WTC11 (cell line): Measurements from ENCODE around the gene SYT13. TPM values are rescaled to one million over a fixed set of nuclear protein-coding genes. Genes with fewer than 3 reads are reported as not detected.

Experiments used
- ATAC-seq: fragments of 200-7000 bp; cut with Tn5 transposase; 2 replicates; pipeline ENCODE4 v1.10.0; 2021; ENCODE audit warnings: mild to moderate bottlenecking, moderate library complexity
- CTCF ChIA-PET: fragments of 300-600 bp; sonication (Branson Sonifier 250); formaldehyde crosslinking; loops from one replicate; lab custom pipeline; 2021; ENCODE audit warnings: antibody characterized with exemption; lab: Charles Lee
- POLR2A ChIA-PET: fragments of 350-600 bp; sonication (Branson Sonifier 250); formaldehyde crosslinking; loops from one replicate; lab custom pipeline; 2021; ENCODE audit warnings: antibody characterized with exemption; lab: Charles Lee
- DNase-seq: peaks from one replicate; pipeline ENCODE4 v3.0.0; 2021; ENCODE audit warnings: low spot score
- H3K27ac Mint-ChIP-seq: 2 replicates; pipeline ENCODE4 v1.8.0; 2021; ENCODE audit warnings: mixed read lengths
- H3K27me3 Mint-ChIP-seq: 2 replicates; pipeline ENCODE4 v1.8.0; 2021; ENCODE audit warnings: low read depth, mild to moderate bottlenecking, moderate library complexity, mixed read lengths
- H3K36me3 Mint-ChIP-seq: 2 replicates; pipeline ENCODE4 v1.8.0; 2021; ENCODE audit warnings: mixed read lengths
- H3K4me1 Mint-ChIP-seq: 2 replicates; pipeline ENCODE4 v1.8.0; 2022; ENCODE audit warnings: mixed read lengths
- H3K4me3 Mint-ChIP-seq: 2 replicates; pipeline ENCODE4 v1.8.0; 2021; ENCODE audit warnings: mild to moderate bottlenecking, moderate library complexity, mixed read lengths
- H3K9me3 Mint-ChIP-seq: 2 replicates; pipeline ENCODE4 v1.8.0; 2021; ENCODE audit warnings: mixed read lengths
- ATF3 ChIP-seq: sonication (generic); formaldehyde crosslinking; conservative IDR thresholded peaks from 2 replicates; pipeline ENCODE4 v1.8.1; 2022; ENCODE audit warnings: mild to moderate bottlenecking, missing genetic modification reagents
- CREB1 ChIP-seq: sonication (generic); formaldehyde crosslinking; IDR thresholded peaks from 2 replicates; pipeline ENCODE4 v1.8.0; 2023; ENCODE audit warnings: mild to moderate bottlenecking, missing genetic modification reagents
- E2F4 ChIP-seq: sonication (generic); formaldehyde crosslinking; IDR thresholded peaks from 2 replicates; pipeline ENCODE4 v1.8.1; 2022; ENCODE audit warnings: low read depth, mild to moderate bottlenecking, moderate library complexity, missing genetic modification reagents, borderline replicate concordance
- ERG ChIP-seq: fragments of 250-450 bp; sonication (Bioruptor Pico); IDR thresholded peaks from 2 replicates; pipeline ENCODE4 v1.8.0; 2021; ENCODE audit warnings: mild to moderate bottlenecking
- ETV6 ChIP-seq: sonication (generic); formaldehyde crosslinking; IDR thresholded peaks from 2 replicates; pipeline ENCODE4 v1.8.1; 2022; ENCODE audit warnings: mild to moderate bottlenecking, missing genetic modification reagents
- FOXJ3 ChIP-seq: sonication (generic); formaldehyde crosslinking; IDR thresholded peaks from 2 replicates; pipeline ENCODE4 v1.9.0; 2021; ENCODE audit warnings: missing genetic modification reagents, mild to moderate bottlenecking, borderline replicate concordance
- FOXK1 ChIP-seq: sonication (generic); formaldehyde crosslinking; IDR thresholded peaks from 2 replicates; pipeline ENCODE4 v1.8.0; 2022; ENCODE audit warnings: mild to moderate bottlenecking, moderate library complexity, missing genetic modification reagents
- FOXP4 ChIP-seq: sonication (generic); formaldehyde crosslinking; IDR thresholded peaks from 2 replicates; pipeline ENCODE4 v1.8.0; 2022; ENCODE audit warnings: mild to moderate bottlenecking, missing genetic modification reagents
- GABPB1 ChIP-seq: sonication (generic); formaldehyde crosslinking; IDR thresholded peaks from 2 replicates; pipeline ENCODE4 v1.8.1; 2023; ENCODE audit warnings: mild to moderate bottlenecking, missing genetic modification reagents
- NFE2L1 ChIP-seq: sonication (generic); formaldehyde crosslinking; IDR thresholded peaks from 2 replicates; pipeline ENCODE4 v1.8.1; 2023; ENCODE audit warnings: missing genetic modification reagents
- RELA ChIP-seq: sonication (generic); formaldehyde crosslinking; IDR thresholded peaks from 2 replicates; pipeline ENCODE4 v1.8.1; 2022; ENCODE audit warnings: missing genetic modification reagents, mild to moderate bottlenecking, borderline replicate concordance
- RORB ChIP-seq: fragments of 250-450 bp; sonication (Bioruptor Pico); IDR thresholded peaks from 2 replicates; pipeline ENCODE4 v1.9.0; 2021; ENCODE audit warnings: mild to moderate bottlenecking
- TEAD1 ChIP-seq: sonication (generic); formaldehyde crosslinking; IDR thresholded peaks from 2 replicates; pipeline ENCODE4 v1.8.0; 2022; ENCODE audit warnings: mild to moderate bottlenecking, missing genetic modification reagents
- USF2 ChIP-seq: sonication (generic); formaldehyde crosslinking; IDR thresholded peaks from 2 replicates; pipeline ENCODE4 v1.8.1; 2023; ENCODE audit warnings: mild to moderate bottlenecking, missing genetic modification reagents, moderate library complexity
- ZBTB43 ChIP-seq: sonication (generic); formaldehyde crosslinking; IDR thresholded peaks from 2 replicates; pipeline ENCODE4 v1.8.1; 2023; ENCODE audit warnings: mild to moderate bottlenecking, missing genetic modification reagents
- ZNF263 ChIP-seq: sonication (generic); formaldehyde crosslinking; IDR thresholded peaks from 2 replicates; pipeline ENCODE4 v1.8.1; 2022; ENCODE audit warnings: low read depth, mild to moderate bottlenecking, moderate library complexity, missing genetic modification reagents
- ZNF512 ChIP-seq: sonication (generic); formaldehyde crosslinking; IDR thresholded peaks from 2 replicates; pipeline ENCODE4 v1.8.1; 2022; ENCODE audit warnings: missing genetic modification reagents, borderline replicate concordance
- total RNA-seq: library from RNA; stranded (reverse); gene quantifications from 3 replicates; pipeline ENCODE4 v1.2.3, GENCODE V29; 2021
- TF ChIP-seq, protein P1 (sequence below): fragments of 250-450 bp; sonication (Bioruptor Pico); IDR thresholded peaks from 2 replicates; pipeline ENCODE4 v1.9.0; 2021; ENCODE audit warnings: mild to moderate bottlenecking, borderline replicate concordance

The SYT13 gene
- total RNA-seq, 1 experiment from 2014 or later: 10.8 TPM

DNA sequence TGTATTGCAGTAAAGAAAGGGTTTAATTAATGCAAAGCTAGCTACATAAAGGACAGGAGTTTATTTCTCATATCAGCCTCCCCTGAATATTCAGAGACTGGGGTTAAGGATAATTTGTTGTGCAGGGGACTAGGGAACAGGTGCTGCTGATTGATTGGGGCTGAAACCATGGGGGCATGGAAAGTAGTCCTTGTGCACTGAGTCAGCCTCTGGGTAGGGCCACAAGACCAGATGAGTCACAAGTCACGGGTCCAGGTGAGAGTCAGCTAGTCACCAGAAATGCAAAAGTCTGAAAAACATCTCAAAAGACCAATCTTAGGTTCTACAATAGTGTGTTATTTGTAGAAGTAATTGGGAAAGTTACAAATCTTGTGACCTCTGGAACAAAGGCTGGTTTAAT is 32.9 kb upstream of the SYT13 start (continued):
- no peak for TF ChIP-seq FOXP4

- CTCF ChIA-PET: interaction anchor here (1.6 kb wide), 1 partner anchor 22 kb away, joined by 4 read pairs; no protein-coding TSS in a partner anchor
- ATAC-seq (no peak), DNase-seq (no peak)
- H3K4me1 Mint-ChIP-seq: no peaks in the 10 kb centered on the region
- no peak overlapping the region for H3K4me3 Mint-ChIP-seq
- no peak overlapping the region for H3K27ac Mint-ChIP-seq
- no peaks in the 10 kb centered on the region for H3K9me3 Mint-ChIP-seq
- no peaks in the 10 kb centered on the region for H3K36me3 Mint-ChIP-seq
- POLR2A ChIA-PET: no interaction called here
- peaks cover 16% of the 10 kb centered on the region for H3K27me3 Mint-ChIP-seq
- no peak for TF ChIP-seq ERG (CRISPR knock-in tag)
- no peak for TF ChIP-seq ETV6
- no peak for TF ChIP-seq ZNF263 (CRISPR knock-in tag)
Measured at GRCh38 chr11:45318516-45318915, 32.4 kb upstream of the SYT13 start.

DNA sequence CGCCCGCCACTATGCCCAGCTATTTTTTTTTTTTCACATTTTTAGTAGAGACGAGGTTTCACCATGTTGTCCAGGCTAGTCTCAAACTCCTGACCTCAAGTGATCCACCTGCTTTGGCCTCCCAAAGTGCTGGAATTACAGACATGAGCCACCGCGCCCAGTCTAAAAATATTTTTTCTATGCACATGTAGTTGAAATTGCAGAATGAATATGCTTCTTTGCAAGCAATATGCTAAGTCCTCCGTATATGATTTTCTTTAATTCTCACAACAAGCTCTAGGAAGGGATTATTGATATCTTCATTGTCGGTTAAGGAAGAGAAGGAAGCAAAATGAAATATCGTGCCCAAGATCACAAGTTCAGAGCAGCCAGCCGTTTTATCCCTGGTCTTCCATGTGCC is 30.1 kb upstream of the SYT13 start:
- Mint-ChIP-seq H3K27ac (no peak overlapping the region), H3K4me1 (no peaks in the 10 kb centered on the region), H3K36me3 (no peaks in the 10 kb centered on the region), H3K27me3 (peaks cover 17% of the 10 kb centered on the region), H3K9me3 (no peaks in the 10 kb centered on the region), H3K4me3 (no peak overlapping the region)
- POLR2A ChIA-PET: no interaction called here
- no peak for DNase-seq
- CTCF ChIA-PET: no interaction called here
- no peak for ATAC-seq
- TF ChIP-seq CREB1 (CRISPR knock-in tag) (no peak), FOXJ3 (CRISPR knock-in tag) (no peak), ZBTB43 (CRISPR knock-in tag) (no peak), ZNF512 (CRISPR knock-in tag) (no peak), ERG (CRISPR knock-in tag) (no peak), NFE2L1 (CRISPR knock-in tag) (no peak), FOXK1 (CRISPR knock-in tag) (no peak), RORB (CRISPR knock-in tag) (no peak), GABPB1 (CRISPR knock-in tag) (no peak), RELA (CRISPR knock-in tag) (no peak), USF2 (no peak), TEAD1 (CRISPR knock-in tag) (no peak), E2F4 (CRISPR knock-in tag) (no peak), ATF3 (CRISPR knock-in tag) (no peak)
- TF ChIP-seq, protein P1, sequence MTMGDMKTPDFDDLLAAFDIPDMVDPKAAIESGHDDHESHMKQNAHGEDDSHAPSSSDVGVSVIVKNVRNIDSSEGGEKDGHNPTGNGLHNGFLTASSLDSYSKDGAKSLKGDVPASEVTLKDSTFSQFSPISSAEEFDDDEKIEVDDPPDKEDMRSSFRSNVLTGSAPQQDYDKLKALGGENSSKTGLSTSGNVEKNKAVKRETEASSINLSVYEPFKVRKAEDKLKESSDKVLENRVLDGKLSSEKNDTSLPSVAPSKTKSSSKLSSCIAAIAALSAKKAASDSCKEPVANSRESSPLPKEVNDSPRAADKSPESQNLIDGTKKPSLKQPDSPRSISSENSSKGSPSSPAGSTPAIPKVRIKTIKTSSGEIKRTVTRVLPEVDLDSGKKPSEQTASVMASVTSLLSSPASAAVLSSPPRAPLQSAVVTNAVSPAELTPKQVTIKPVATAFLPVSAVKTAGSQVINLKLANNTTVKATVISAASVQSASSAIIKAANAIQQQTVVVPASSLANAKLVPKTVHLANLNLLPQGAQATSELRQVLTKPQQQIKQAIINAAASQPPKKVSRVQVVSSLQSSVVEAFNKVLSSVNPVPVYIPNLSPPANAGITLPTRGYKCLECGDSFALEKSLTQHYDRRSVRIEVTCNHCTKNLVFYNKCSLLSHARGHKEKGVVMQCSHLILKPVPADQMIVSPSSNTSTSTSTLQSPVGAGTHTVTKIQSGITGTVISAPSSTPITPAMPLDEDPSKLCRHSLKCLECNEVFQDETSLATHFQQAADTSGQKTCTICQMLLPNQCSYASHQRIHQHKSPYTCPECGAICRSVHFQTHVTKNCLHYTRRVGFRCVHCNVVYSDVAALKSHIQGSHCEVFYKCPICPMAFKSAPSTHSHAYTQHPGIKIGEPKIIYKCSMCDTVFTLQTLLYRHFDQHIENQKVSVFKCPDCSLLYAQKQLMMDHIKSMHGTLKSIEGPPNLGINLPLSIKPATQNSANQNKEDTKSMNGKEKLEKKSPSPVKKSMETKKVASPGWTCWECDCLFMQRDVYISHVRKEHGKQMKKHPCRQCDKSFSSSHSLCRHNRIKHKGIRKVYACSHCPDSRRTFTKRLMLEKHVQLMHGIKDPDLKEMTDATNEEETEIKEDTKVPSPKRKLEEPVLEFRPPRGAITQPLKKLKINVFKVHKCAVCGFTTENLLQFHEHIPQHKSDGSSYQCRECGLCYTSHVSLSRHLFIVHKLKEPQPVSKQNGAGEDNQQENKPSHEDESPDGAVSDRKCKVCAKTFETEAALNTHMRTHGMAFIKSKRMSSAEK: no peak
